Adrenal gland (tissue), 12 donors: ENCODE measurements around the gene SLC46A3. TPM values are rescaled to one million over a fixed set of nuclear protein-coding genes. Genes with fewer than 3 reads are reported as not detected.

Experiments
- DNase-seq, 7 donors: peaks; one replicate each; pipeline ENCODE4 v3.0.0-alpha.2; 2019 to 2020
- H3K27ac ChIP-seq, 5 donors: fragments of 200-600 bp; sonication (generic) in 4 of 5; 1 replicate in 3 of 5; 2 replicates in 2 of 5; pipeline versions ENCODE4 v1.5.1 to v1.8.0; 2016 to 2020; ENCODE audit warnings: mild to moderate bottlenecking in 1 of 5
- H3K27me3 ChIP-seq: fragments of 200-600 bp; 2 replicates; pipeline ENCODE4 v1.8.0; 2021
- H3K36me3 ChIP-seq, 2 donors: fragments of 200-600 bp; replicated peaks in 1 of 2; 1 replicate in 1 of 2; 2 replicates in 1 of 2; pipeline versions ENCODE4 v1.5.1 to v1.8.0; 2018 to 2022
- H3K4me1 ChIP-seq, 2 donors: fragments of 200-600 bp; replicated peaks in 1 of 2; 1 replicate in 1 of 2; 2 replicates in 1 of 2; pipeline versions ENCODE4 v1.5.1 to v1.8.0; 2018 to 2021
- H3K4me3 ChIP-seq, 4 donors: fragments of 200-600 bp; sonication (generic) in 3 of 4; one replicate each; pipeline ENCODE4 v1.5.1; 2016 to 2018
- H3K9me3 ChIP-seq, 3 donors: fragments of 200-600 bp; sonication (generic) in 1 of 3; replicated peaks in 1 of 3; 1 replicate in 2 of 3; 2 replicates in 1 of 3; pipeline versions ENCODE4 v1.5.1 to v1.8.0; 2016 to 2021
- POLR2A ChIP-seq, 2 donors: fragments of 450-650 bp; IDR thresholded peaks; one replicate each; pipeline ENCODE4 v1.6.1; 2017; ENCODE audit warnings: antibody characterized with exemption in 2 of 2, mild to moderate bottlenecking in 2 of 2, moderate library complexity in 1 of 2
- WGBS, 4 donors: extraction: QIAGEN DNeasy Blood & Tissue Kit in 2 of 4; methylation state at CpG; one replicate each; pipeline versions ENCODE4 v1.1.5 to v1.1.7; 2013 to 2017; 5-methylcytosine and 5-hydroxymethylcytosine counted together
- intact Hi-C, 2 donors: fragments of 100-400 bp; cut with DNase I; formaldehyde crosslinking; loops; one replicate each; pipeline versions ENCODE4 v1.14.1 to v1.15.0; 2022 to 2023
- polyA plus RNA-seq, 3 donors: library from polyadenylated mRNA; stranded (reverse); fragments of 200-250 nt in 2 of 3; fragments of 350-450 nt in 1 of 3; fragmentation: Illumina TruSeq in 1 of 3; extraction: RNeasy Lipid Tissue Mini Kit (QIAGEN cat#74804) in 1 of 3; gene quantifications; one replicate each; pipeline ENCODE4 v1.2.3, GENCODE V29; 2013 to 2014
- small RNA-seq, 2 donors: library from RNA; depleted of rRNA; stranded (forward); fragments of <200 nt; gene quantifications; one replicate each; pipeline ENCODE3, GENCODE V24; 2016
- total RNA-seq, 9 donors: library from RNA; depleted of rRNA in 4 of 9; stranded (reverse); fragments of >200 nt in 4 of 9; fragments of 120-200 nt in 1 of 9; fragmentation: NEBNext Ultra II Directional in 1 of 9; extraction: Animal tissue kit (Norgen Biotek cat#: 25700) in 1 of 9; gene quantifications; one replicate each; pipeline versions ENCODE4 v1.1.0 to v1.2.4, GENCODE V29; 2013 to 2023
- TF ChIP-seq, protein P1 (sequence below), 6 experiments: fragments of 450-650 bp in 4 of 6; fragments of 200-600 bp in 2 of 6; sonication (generic) in 1 of 6; IDR thresholded peaks; 1 replicate in 5 of 6; 2 replicates in 1 of 6; pipeline versions ENCODE4 v1.5.1 to v1.8.0; 2016 to 2021; ENCODE audit warnings: antibody characterized with exemption in 6 of 6, mild to moderate bottlenecking in 2 of 6, moderate library complexity in 1 of 6
- donor health status: healthy with polysubstance abuse.
- donor health status: Bipolar disorder and iron deficiency.
- donor health status: DM: yes; HTN: yes; CAD: no.
- donor health status: DM: no; HTN: no; CAD: no.
- donor health status: DM: no; HTN: no; CAD: no.
- donor health status: DM: yes; HTN: yes; CAD: no.

Gene SLC46A3
- total and polyA plus RNA-seq, 12 donors = 10.1 to 87.4 (median 32.6) TPM

DNA sequence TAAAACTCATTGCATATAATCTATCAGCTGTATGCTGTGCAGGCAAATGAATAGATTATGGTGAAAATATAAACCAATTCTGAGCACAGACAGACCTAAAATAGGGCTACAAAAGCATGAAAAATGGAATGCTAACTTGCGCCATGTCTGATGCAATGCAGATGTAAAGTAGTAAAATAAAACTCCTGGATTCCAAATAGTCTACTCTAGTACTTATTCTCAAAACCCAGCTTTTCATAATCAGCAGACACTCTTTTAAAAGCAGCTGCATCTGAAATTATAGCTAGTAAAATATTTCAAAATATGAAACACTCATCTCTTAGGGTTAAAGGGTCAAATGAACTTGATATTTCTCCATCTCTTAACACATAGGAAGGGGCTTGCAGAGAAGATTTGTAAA is 64.5 kb downstream of the SLC46A3 start:
- DNase-seq = no peak
- H3K9me3 ChIP-seq = no peaks in the 10 kb centered on the region
- no peaks in the 10 kb centered on the region for H3K36me3 ChIP-seq
- H3K4me1 ChIP-seq = peaks cover 9 to 24% of the 10 kb centered on the region in 2 donors
- H3K27ac ChIP-seq = no peak overlapping the region
- intact Hi-C loops = no loop called here
- no peak overlapping the region for H3K4me3 ChIP-seq
- 96 to 100% (median 98%) methylated on average over 1 of the region's 1 CpG for WGBS, 4 donors
- H3K27me3 ChIP-seq = no peaks in the 10 kb centered on the region
- TF ChIP-seq POLR2A (IDR thresholded peaks at IDR 0.05) = no peak
- TF ChIP-seq, protein P1, sequence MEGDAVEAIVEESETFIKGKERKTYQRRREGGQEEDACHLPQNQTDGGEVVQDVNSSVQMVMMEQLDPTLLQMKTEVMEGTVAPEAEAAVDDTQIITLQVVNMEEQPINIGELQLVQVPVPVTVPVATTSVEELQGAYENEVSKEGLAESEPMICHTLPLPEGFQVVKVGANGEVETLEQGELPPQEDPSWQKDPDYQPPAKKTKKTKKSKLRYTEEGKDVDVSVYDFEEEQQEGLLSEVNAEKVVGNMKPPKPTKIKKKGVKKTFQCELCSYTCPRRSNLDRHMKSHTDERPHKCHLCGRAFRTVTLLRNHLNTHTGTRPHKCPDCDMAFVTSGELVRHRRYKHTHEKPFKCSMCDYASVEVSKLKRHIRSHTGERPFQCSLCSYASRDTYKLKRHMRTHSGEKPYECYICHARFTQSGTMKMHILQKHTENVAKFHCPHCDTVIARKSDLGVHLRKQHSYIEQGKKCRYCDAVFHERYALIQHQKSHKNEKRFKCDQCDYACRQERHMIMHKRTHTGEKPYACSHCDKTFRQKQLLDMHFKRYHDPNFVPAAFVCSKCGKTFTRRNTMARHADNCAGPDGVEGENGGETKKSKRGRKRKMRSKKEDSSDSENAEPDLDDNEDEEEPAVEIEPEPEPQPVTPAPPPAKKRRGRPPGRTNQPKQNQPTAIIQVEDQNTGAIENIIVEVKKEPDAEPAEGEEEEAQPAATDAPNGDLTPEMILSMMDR (IDR thresholded peaks at IDR 0.05) = no peak

DNA sequence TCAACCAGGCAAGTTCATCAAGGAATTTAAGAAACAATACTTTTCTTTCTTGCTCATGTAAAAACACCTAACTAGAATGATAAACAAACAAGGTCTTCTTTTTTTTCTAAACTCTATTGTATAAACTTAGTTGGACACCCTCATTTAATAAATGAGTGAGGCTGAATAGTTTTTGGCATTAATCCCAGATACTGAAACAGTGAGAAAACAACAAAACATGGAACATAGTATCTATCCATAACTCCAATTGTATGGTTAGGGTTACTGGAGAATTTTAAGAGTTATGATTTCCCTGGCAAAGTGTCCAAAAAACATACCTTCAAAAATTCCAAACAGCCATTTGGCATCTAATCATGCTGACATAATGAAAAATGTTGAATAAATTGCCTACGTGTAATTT is 65.7 kb downstream of the SLC46A3 start:
- Histone ChIP-seq H3K27me3 (no peaks in the 10 kb centered on the region), H3K9me3 (no peaks in the 10 kb centered on the region), H3K27ac (no peak overlapping the region), H3K4me3 (no peak overlapping the region), H3K4me1 (peaks cover 8 to 23% of the 10 kb centered on the region in 2 donors), H3K36me3 (no peaks in the 10 kb centered on the region)
- intact Hi-C loops = no loop called here
- DNase-seq = no peak
- WGBS, 4 donors = 57 to 65% (median 61%) methylated on average over 1 of the region's 1 CpG
- TF ChIP-seq, protein P1 (IDR thresholded peaks at IDR 0.05) = no peak

DNA sequence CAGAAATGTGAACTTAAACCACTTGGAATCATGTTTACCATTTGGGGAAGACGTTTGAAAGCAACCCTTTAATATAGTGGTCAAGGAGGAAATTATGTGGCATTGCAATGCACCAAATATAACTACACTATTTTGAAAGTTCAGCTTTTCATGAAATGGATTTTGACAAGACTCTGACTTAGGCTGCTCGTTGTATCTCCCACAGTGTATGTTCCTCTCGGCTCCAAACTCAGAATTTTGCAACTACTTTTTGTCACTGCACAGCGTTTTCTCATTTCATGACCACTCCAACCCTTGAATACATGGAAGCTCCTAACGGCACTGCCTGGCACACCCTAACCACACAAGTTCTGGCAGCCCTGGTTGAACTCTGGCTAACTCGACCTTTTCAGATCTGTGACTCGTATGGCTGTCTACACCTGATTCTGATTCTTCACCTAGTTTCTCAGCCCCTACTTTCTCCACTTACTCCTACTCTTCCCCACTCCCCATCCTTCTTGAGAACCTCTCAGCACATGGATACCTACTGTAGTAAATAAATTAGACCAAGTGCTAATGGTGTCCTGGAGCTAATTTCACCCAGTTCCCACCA is 66.9 kb downstream of the SLC46A3 start:
- WGBS, 4 donors = 72 to 80% (median 74%) methylated on average over 7 of the region's 7 CpGs
- Histone ChIP-seq H3K9me3 (no peaks in the 10 kb centered on the region), H3K27ac (no peak overlapping the region), H3K4me1 (peaks cover 0 to 12% of the 10 kb centered on the region in 2 donors), H3K36me3 (no peaks in the 10 kb centered on the region), H3K27me3 (no peaks in the 10 kb centered on the region), H3K4me3 (no peak overlapping the region)
- no peak for TF ChIP-seq POLR2A (IDR thresholded peaks at IDR 0.05)
- TF ChIP-seq, protein P1 (IDR thresholded peaks at IDR 0.05) = no peak
- intact Hi-C loops = no loop called here
- no peak for DNase-seq

DNA sequence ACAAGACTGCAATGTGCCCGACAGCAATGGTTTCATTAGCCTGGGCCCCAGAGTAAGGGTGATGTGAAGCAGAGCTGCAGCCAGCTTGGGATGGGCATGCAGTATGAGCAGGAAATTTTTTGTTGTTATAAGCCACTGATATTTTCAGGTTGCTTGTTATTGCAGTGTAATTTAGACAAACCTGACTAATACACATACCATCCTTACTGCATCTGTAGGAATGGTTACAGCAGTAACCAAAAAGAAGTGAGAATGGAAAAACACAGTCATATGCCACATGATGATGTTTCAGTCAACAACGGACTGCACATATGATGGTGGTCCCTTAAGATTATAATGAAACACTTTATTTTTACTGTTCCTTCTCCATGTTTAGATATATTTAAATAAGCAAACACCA is 68.5 kb downstream of the SLC46A3 start:
- no peak overlapping the region for H3K27ac ChIP-seq

More for the DNA sequence above, 68.5 kb downstream of the SLC46A3 start:
- Histone ChIP-seq H3K9me3 (no peaks in the 10 kb centered on the region), H3K4me1 (peaks cover 0 to under 1% of the 10 kb centered on the region in 2 donors), H3K4me3 (no peak overlapping the region), H3K36me3 (no peaks in the 10 kb centered on the region), H3K27me3 (no peaks in the 10 kb centered on the region)
- TF ChIP-seq, protein P1 (IDR thresholded peaks at IDR 0.05) = no peak
- TF ChIP-seq POLR2A (IDR thresholded peaks at IDR 0.05) = no peak
- intact Hi-C loops = no loop called here
- 93 to 95% (median 94%) methylated on average over 2 of the region's 2 CpGs for WGBS, 4 donors
- no peak for DNase-seq

Small RNAs within 50 kb of the gene (small RNA-seq; reads per million reads assigned to genes)
- 0 reads per million in 2 donors for gene RNU6-53P

Other genes starting within 250 kb of the SLC46A3 start
- gene FLT1, start 223.8 kb downstream of the SLC46A3 start, total RNA-seq = 10 to 100 TPM; 18.1 to 55.9 (median 24.3) TPM
- 10 to 100 TPM in 1 of 3 donors, 1 to 10 TPM in 2; 2.7 to 25.4 (median 6.0) TPM for gene FLT1, start 223.8 kb downstream of the SLC46A3 start, polyA plus RNA-seq
- 100 to 1,000 TPM in 2 of 9 donors, 10 to 100 TPM in 7; 43.4 to 187 (median 65.6) TPM for gene POMP, start 59.8 kb downstream of the SLC46A3 start, total RNA-seq
- 100 to 1,000 TPM in 1 of 3 donors, 10 to 100 TPM in 2; 40.1 to 129 (median 61.9) TPM for gene POMP, start 59.8 kb downstream of the SLC46A3 start, polyA plus RNA-seq
- under 1 TPM in 4 of 9 donors, not detected in 5; 0.07 to 0.22 (median 0.14) TPM for gene MTUS2, start 101.4 kb upstream of the SLC46A3 start, total RNA-seq
- under 1 TPM; 0.07 to 0.24 (median 0.18) TPM for gene MTUS2, start 101.4 kb upstream of the SLC46A3 start, polyA plus RNA-seq